HCT116 (cell line): ENCODE measurements around the gene GRAMD4. TPM values are rescaled to one million over a fixed set of nuclear protein-coding genes. Genes with fewer than 3 reads are reported as not detected.

ENCODE experiments used
- ATAC-seq: fragments of 200-7000 bp; cut with Tn5 transposase; 2 replicates; pipeline ENCODE4 v1.9.1; 2020; ENCODE audit warnings: mild to moderate bottlenecking, moderate library complexity
- BruUV-seq: library from RNA; stranded (reverse); fragments of 400-500 nt; replicated peaks from 2 replicates; lab custom pipeline; 2021; lab: Mats Ljungman, UMichigan
- CTCF ChIA-PET: fragments of 300-600 bp; sonication (Branson Sonifier 250); formaldehyde crosslinking; loops from one replicate; lab custom pipeline; 2021; ENCODE audit warnings: antibody characterized with exemption; lab: Charles Lee
- POLR2A ChIA-PET: fragments of 300-600, 350-600 bp; sonication (Branson Sonifier 250); formaldehyde crosslinking; loops from one replicate; lab custom pipeline; 2021; ENCODE audit warnings: antibody characterized with exemption; lab: Charles Lee
- RAD21 ChIA-PET, 2 experiments: fragments of 300-600 bp; sonication (Branson Sonifier 250); formaldehyde crosslinking; loops; one replicate each; lab custom pipeline; 2023; ENCODE audit warnings: low total read pairs in 2 of 2; ENCODE audit not compliant: uncharacterized antibody in 2 of 2, unreplicated experiment in 2 of 2, low non-redundant PET in 1 of 2; lab: Charles Lee
- DNase-seq: peaks from one replicate; pipeline ENCODE4 v3.0.0-alpha.2; 2010; ENCODE audit warnings: low read depth, low spot score
- H2AFZ ChIP-seq: fragments of 200-600 bp; shearing (Covaris generic), sonication (generic); 2 replicates; pipeline ENCODE4 v1.6.1; 2017; ENCODE audit warnings: low read depth, mixed run types, mixed read lengths, antibody characterized with exemption, low read length; ENCODE audit not compliant: poor library complexity, severe bottlenecking
- H3K27ac ChIP-seq: 2 replicates; pipeline ENCODE4 v1.5.1; 2012; ENCODE audit warnings: low read depth, low read length
- H3K27me3 ChIP-seq: fragments of 200-600 bp; sonication (generic); 2 replicates; pipeline ENCODE4 v1.6.1; 2016; ENCODE audit warnings: mixed run types, low read length, mixed read lengths; ENCODE audit not compliant: insufficient read depth
- H3K36me3 ChIP-seq, 2 experiments: fragments of 200-500 bp in 1 of 2; fragments of 200-600 bp in 1 of 2; sonication (Bioruptor generic) in 1 of 2; sonication (generic) in 1 of 2; 2 replicates each; pipeline versions ENCODE4 v1.5.1 to v1.6.1; 2014 to 2016; ENCODE audit warnings: low read length in 2 of 2, inconsistent platforms in 1 of 2, mixed read lengths in 1 of 2, mixed run types in 1 of 2; ENCODE audit not compliant: insufficient read depth in 2 of 2, control insufficient read depth in 1 of 2
- H3K4me1 ChIP-seq, 2 experiments: fragments of 200-600 bp in 1 of 2; sonication (generic) in 1 of 2; 2 replicates each; pipeline versions ENCODE4 v1.5.1 to v1.6.1; 2012 to 2017; ENCODE audit warnings: low read length in 2 of 2, inconsistent platforms in 1 of 2, mild to moderate bottlenecking in 1 of 2, mixed read lengths in 1 of 2, mixed run types in 1 of 2, moderate library complexity in 1 of 2; ENCODE audit not compliant: insufficient read depth in 2 of 2, control insufficient read depth in 1 of 2
- H3K4me2 ChIP-seq: fragments of 200-600 bp; sonication (generic); 2 replicates; pipeline ENCODE4 v1.6.1; 2017; ENCODE audit warnings: mixed run types, low read length, mixed read lengths
- H3K4me3 ChIP-seq, 2 experiments: fragments of 200-600 bp in 1 of 2; sonication (generic) in 1 of 2; replicated peaks in 1 of 2; 2 replicates each; pipeline ENCODE4 v1.5.1; 2011 to 2016; ENCODE audit warnings: low read length in 2 of 2, control low read depth in 1 of 2, low read depth in 1 of 2, mild to moderate bottlenecking in 1 of 2, mixed read lengths in 1 of 2, mixed run types in 1 of 2
- H3K79me2 ChIP-seq: fragments of 200-600 bp; sonication (generic); 2 replicates; pipeline ENCODE4 v1.6.1; 2017; ENCODE audit warnings: mild to moderate bottlenecking, mixed run types, low read length, moderate library complexity, mixed read lengths; ENCODE audit not compliant: insufficient read depth
- H3K9ac ChIP-seq: fragments of 200-600 bp; sonication (generic); 2 replicates; pipeline ENCODE4 v1.6.1; 2016; ENCODE audit warnings: low read length, mixed read lengths
- H3K9me2 ChIP-seq: fragments of 200-600 bp; sonication (generic), shearing (Covaris generic); 2 replicates; pipeline ENCODE4 v1.6.1; 2017; ENCODE audit warnings: mixed run types, mild to moderate bottlenecking, moderate library complexity; ENCODE audit not compliant: insufficient read depth
- H3K9me3 ChIP-seq, 2 experiments: fragments of 200-500 bp in 1 of 2; fragments of 200-600 bp in 1 of 2; sonication (Bioruptor generic) in 1 of 2; sonication (generic) in 1 of 2; 2 replicates each; pipeline ENCODE4 v1.6.1; 2014 to 2017; ENCODE audit warnings: low read length in 2 of 2, mixed read lengths in 2 of 2, inconsistent platforms in 1 of 2, low read depth in 1 of 2, mild to moderate bottlenecking in 1 of 2, mixed run types in 1 of 2, moderate library complexity in 1 of 2; ENCODE audit not compliant: control insufficient read depth in 1 of 2, insufficient read depth in 1 of 2
- H4K20me1 ChIP-seq: fragments of 200-600 bp; sonication (generic), shearing (Covaris generic); 2 replicates; pipeline ENCODE4 v1.6.1; 2017; ENCODE audit warnings: mixed run types, mild to moderate bottlenecking, moderate library complexity; ENCODE audit not compliant: insufficient read depth
- CEBPB ChIP-seq: IDR thresholded peaks from 2 replicates; pipeline ENCODE4 v1.6.1; 2012; ENCODE audit warnings: low read depth
- CTCF ChIP-seq, 3 experiments: fragments of 200-600 bp in 1 of 3; sonication (generic) in 1 of 3; IDR thresholded peaks in 2 of 3; conservative IDR thresholded peaks in 1 of 3; 2 replicates each; pipeline ENCODE4 v1.5.1; 2012 to 2017; ENCODE audit warnings: low read depth in 2 of 3, low read length in 2 of 3, antibody characterized with exemption in 1 of 3, borderline replicate concordance in 1 of 3, control low read depth in 1 of 3, mild to moderate bottlenecking in 1 of 3, mixed read lengths in 1 of 3, mixed run types in 1 of 3, moderate library complexity in 1 of 3; ENCODE audit not compliant: insufficient read depth in 1 of 3
- ELF1 ChIP-seq: IDR thresholded peaks from 2 replicates; pipeline ENCODE4 v1.6.1; 2012; ENCODE audit warnings: low read depth, borderline replicate concordance
- TCF7L2 ChIP-seq: IDR thresholded peaks from 2 replicates; pipeline ENCODE4 v1.7.0; 2011; ENCODE audit warnings: borderline replicate concordance, inconsistent platforms; ENCODE audit not compliant: insufficient read depth, insufficient read length; ENCODE audit errors: extremely low read depth
- ZFX ChIP-seq: fragments of 450-650 bp; IDR thresholded peaks from 2 replicates; pipeline ENCODE4 v1.6.1; 2017
- intact Hi-C: fragments of 100-400 bp; cut with micrococcal nuclease; formaldehyde crosslinking; loops from 2 replicates; pipeline ENCODE4 v1.10.0; 2022
- total RNA-seq: library from RNA; stranded (reverse); gene quantifications from one replicate; pipeline ENCODE4 v1.2.1, GENCODE V29; 2021; ENCODE audit not compliant: unreplicated experiment
- TF ChIP-seq, protein P1 (sequence below): IDR thresholded peaks from 2 replicates; pipeline ENCODE4 v1.6.1; 2011; ENCODE audit warnings: mild to moderate bottlenecking, low read length, moderate library complexity; ENCODE audit not compliant: insufficient replicate concordance; ENCODE audit errors: extremely low read depth

Gene GRAMD4
- total RNA-seq, 1 experiment from 2014 or later = 25.8 TPM

GRCh38 chr22:46682011-46682731, 62.0 kb downstream of the GRAMD4 start:
- Histone ChIP-seq H4K20me1 (no peaks in the 10 kb centered on the region), H3K9ac (no peak overlapping the region), H3K9me2 (no peaks in the 10 kb centered on the region), H3K4me2 (no peak overlapping the region), H3K4me3 (no peak overlapping the region), H3K9me3 (no peaks in the 10 kb centered on the region), H2AFZ (no peak overlapping the region), H3K79me2 (no peaks in the 10 kb centered on the region), H3K27ac (no peak overlapping the region), H3K4me1 (no peaks in the 10 kb centered on the region), H3K27me3 (no peaks in the 10 kb centered on the region), H3K36me3 (peaks cover 6 to 7% of the 10 kb centered on the region in 2 experiments; a peak in 1 of 4 replicates)
- intact Hi-C loops = no loop called here
- ATAC-seq = no peak
- no TSS peak for BruUV-seq
- ChIA-PET POLR2A (no interaction called here), RAD21 (interaction anchor here in 1 of 2 experiments (0.6 kb wide), 1 partner anchor 118 kb away, joined by 3 read pairs; no protein-coding TSS in a partner anchor), CTCF (no interaction called here)
- no peak for DNase-seq
- TF ChIP-seq, protein P1, sequence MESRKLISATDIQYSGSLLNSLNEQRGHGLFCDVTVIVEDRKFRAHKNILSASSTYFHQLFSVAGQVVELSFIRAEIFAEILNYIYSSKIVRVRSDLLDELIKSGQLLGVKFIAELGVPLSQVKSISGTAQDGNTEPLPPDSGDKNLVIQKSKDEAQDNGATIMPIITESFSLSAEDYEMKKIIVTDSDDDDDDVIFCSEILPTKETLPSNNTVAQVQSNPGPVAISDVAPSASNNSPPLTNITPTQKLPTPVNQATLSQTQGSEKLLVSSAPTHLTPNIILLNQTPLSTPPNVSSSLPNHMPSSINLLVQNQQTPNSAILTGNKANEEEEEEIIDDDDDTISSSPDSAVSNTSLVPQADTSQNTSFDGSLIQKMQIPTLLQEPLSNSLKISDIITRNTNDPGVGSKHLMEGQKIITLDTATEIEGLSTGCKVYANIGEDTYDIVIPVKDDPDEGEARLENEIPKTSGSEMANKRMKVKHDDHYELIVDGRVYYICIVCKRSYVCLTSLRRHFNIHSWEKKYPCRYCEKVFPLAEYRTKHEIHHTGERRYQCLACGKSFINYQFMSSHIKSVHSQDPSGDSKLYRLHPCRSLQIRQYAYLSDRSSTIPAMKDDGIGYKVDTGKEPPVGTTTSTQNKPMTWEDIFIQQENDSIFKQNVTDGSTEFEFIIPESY = no peak
- TF ChIP-seq TCF7L2 (no peak), ELF1 (no peak), CTCF (IDR thresholded peaks at IDR 0.05 in 2 of 3, conservative IDR thresholded peaks at IDR 0.05 in 1 of 3; ENCODE audit: borderline replicate concordance in 1 of 3, insufficient read depth in 1 of 3, low read depth in 2 of 3, low read length in 2 of 3) (no peak), CEBPB (no peak), ZFX (no peak)
